HEK293 (cell line): Measurements from ENCODE around the gene OSTC.

Experiments
- CTCF ChIA-PET: fragments of 350-600 bp; formaldehyde crosslinking; extraction: SDS; loops from one replicate; lab custom pipeline; 2021; ENCODE audit warnings: antibody characterized with exemption; lab: Yijun Ruan, JAX
- POLR2A ChIA-PET: fragments of 300-600 bp; formaldehyde crosslinking; extraction: SDS; loops from one replicate; lab custom pipeline; 2020; ENCODE audit warnings: antibody characterized with exemption, inconsistent platforms; lab: Yijun Ruan, JAX
- H3K27ac ChIP-seq: fragments of 200-500 bp; sonication (Bioruptor generic); 2 replicates; pipeline ENCODE4 v1.5.1; 2014; ENCODE audit warnings: low read depth, low read length, control low read depth, inconsistent platforms; ENCODE audit errors: extremely low read depth
- H3K36me3 ChIP-seq, 2 experiments: fragments of 200-500 bp in 1 of 2; sonication (Bioruptor generic) in 1 of 2; 1 replicate in 1 of 2; 2 replicates in 1 of 2; pipeline ENCODE4 v1.5.1; 2014 to 2017; ENCODE audit warnings: inconsistent platforms in 2 of 2, low read length in 2 of 2; ENCODE audit not compliant: control insufficient read depth in 2 of 2, insufficient read depth in 1 of 2
- H3K4me1 ChIP-seq: fragments of 200-500 bp; sonication (Bioruptor generic); 2 replicates; pipeline ENCODE4 v1.5.1; 2014; ENCODE audit warnings: mild to moderate bottlenecking, low read length, inconsistent platforms; ENCODE audit not compliant: control insufficient read depth, insufficient read depth
- H3K4me3 ChIP-seq: 2 replicates; pipeline ENCODE4 v1.5.1; 2011; ENCODE audit warnings: low read depth, mild to moderate bottlenecking, control low read depth, low read length, moderate library complexity
- H3K9me3 ChIP-seq: fragments of 200-500 bp; sonication (Bioruptor generic); 2 replicates; pipeline ENCODE4 v1.5.1; 2014; ENCODE audit warnings: low read depth, low read length, inconsistent platforms; ENCODE audit not compliant: control insufficient read depth, insufficient read depth
- GFI1B ChIP-seq: fragments of 450-650 bp; formaldehyde crosslinking; IDR thresholded peaks from 2 replicates; pipeline ENCODE4 v1.5.1; 2016; ENCODE audit warnings: missing biosample characterization, missing genetic modification characterization
- GLI2 ChIP-seq: fragments of 450-650 bp; formaldehyde crosslinking; IDR thresholded peaks from 2 replicates; pipeline ENCODE4; 2017; ENCODE audit warnings: missing biosample characterization, missing genetic modification characterization, low read depth, borderline replicate concordance
- SP7 ChIP-seq: fragments of 450-650 bp; formaldehyde crosslinking; IDR thresholded peaks from 2 replicates; pipeline ENCODE4 v1.5.1; 2016; ENCODE audit warnings: missing biosample characterization, missing genetic modification characterization
- ZBTB10 ChIP-seq: fragments of 450-650 bp; formaldehyde crosslinking; IDR thresholded peaks from 2 replicates; pipeline ENCODE4 v1.5.1; 2016; ENCODE audit warnings: missing biosample characterization, missing genetic modification characterization
- ZNF114 ChIP-seq: fragments of 450-650 bp; formaldehyde crosslinking; IDR thresholded peaks from 2 replicates; pipeline ENCODE4 v1.5.0; 2017; ENCODE audit warnings: missing biosample characterization, missing genetic modification characterization
- ZNF155 ChIP-seq: fragments of 450-650 bp; formaldehyde crosslinking; IDR thresholded peaks from 2 replicates; pipeline ENCODE4 v1.5.1; 2016; ENCODE audit warnings: missing biosample characterization, missing genetic modification characterization
- ZNF174 ChIP-seq: fragments of 450-650 bp; formaldehyde crosslinking; IDR thresholded peaks from 2 replicates; pipeline ENCODE4 v1.5.0; 2017; ENCODE audit warnings: missing biosample characterization, mild to moderate bottlenecking, missing genetic modification characterization
- ZNF24 ChIP-seq: fragments of 450-650 bp; formaldehyde crosslinking; IDR thresholded peaks from 2 replicates; pipeline ENCODE4 v1.5.1; 2016; ENCODE audit warnings: missing biosample characterization, missing genetic modification characterization
- ZNF280C ChIP-seq: fragments of 450-650 bp; formaldehyde crosslinking; IDR thresholded peaks from 2 replicates; pipeline ENCODE4 v1.5.1; 2016; ENCODE audit warnings: missing biosample characterization, missing genetic modification characterization
- ZNF280D ChIP-seq: fragments of 450-650 bp; formaldehyde crosslinking; IDR thresholded peaks from 2 replicates; pipeline ENCODE4 v1.5.1; 2016; ENCODE audit warnings: missing biosample characterization, missing genetic modification characterization
- ZNF302 ChIP-seq: fragments of 450-650 bp; formaldehyde crosslinking; IDR thresholded peaks from 2 replicates; pipeline ENCODE4 v1.5.1; 2016; ENCODE audit warnings: missing biosample characterization, missing genetic modification characterization, low read depth
- ZNF335 ChIP-seq: fragments of 450-650 bp; formaldehyde crosslinking; conservative IDR thresholded peaks from 2 replicates; pipeline ENCODE4 v1.5.1; 2016; ENCODE audit warnings: missing biosample characterization, missing genetic modification characterization
- ZNF426 ChIP-seq: fragments of 450-650 bp; formaldehyde crosslinking; IDR thresholded peaks from 2 replicates; pipeline ENCODE4 v1.5.1; 2017; ENCODE audit warnings: missing biosample characterization, missing genetic modification characterization, mild to moderate bottlenecking, inconsistent platforms, moderate library complexity
- ZNF514 ChIP-seq: fragments of 450-650 bp; formaldehyde crosslinking; IDR thresholded peaks from 2 replicates; pipeline ENCODE4 v1.5.1; 2016; ENCODE audit warnings: missing biosample characterization, missing genetic modification characterization
- ZNF561 ChIP-seq: fragments of 450-650 bp; IDR thresholded peaks from 2 replicates; pipeline ENCODE4 v1.5.1; 2018; ENCODE audit warnings: missing biosample characterization, missing genetic modification characterization, borderline replicate concordance
- ZNF624 ChIP-seq: fragments of 450-650 bp; formaldehyde crosslinking; IDR thresholded peaks from 2 replicates; pipeline ENCODE4 v1.5.1; 2017; ENCODE audit warnings: missing biosample characterization, missing genetic modification characterization
- ZNF660 ChIP-seq: fragments of 450-650 bp; IDR thresholded peaks from 2 replicates; pipeline ENCODE4 v1.5.1; 2018; ENCODE audit warnings: missing biosample characterization, mild to moderate bottlenecking, missing genetic modification characterization
- ZNF747 ChIP-seq: fragments of 450-650 bp; formaldehyde crosslinking; IDR thresholded peaks from 2 replicates; pipeline ENCODE4 v1.5.1; 2016; ENCODE audit warnings: missing biosample characterization, missing genetic modification characterization
- ZNF76 ChIP-seq: fragments of 450-650 bp; formaldehyde crosslinking; IDR thresholded peaks from 2 replicates; pipeline ENCODE4; 2016; ENCODE audit warnings: low read depth, missing biosample characterization, missing genetic modification characterization, borderline replicate concordance
- ZNF768 ChIP-seq: fragments of 450-650 bp; formaldehyde crosslinking; IDR thresholded peaks from 2 replicates; pipeline ENCODE4 v1.5.1; 2018; ENCODE audit warnings: missing biosample characterization, mild to moderate bottlenecking, missing genetic modification characterization
- ZNF776 ChIP-seq: fragments of 450-650 bp; formaldehyde crosslinking; IDR thresholded peaks from 2 replicates; pipeline ENCODE4 v1.5.0; 2017; ENCODE audit warnings: missing biosample characterization, missing genetic modification characterization, borderline replicate concordance
- ZNF843 ChIP-seq: fragments of 450-650 bp; formaldehyde crosslinking; IDR thresholded peaks from 2 replicates; pipeline ENCODE4 v1.5.1; 2016; ENCODE audit warnings: missing biosample characterization, missing genetic modification characterization
- ZSCAN16 ChIP-seq: fragments of 450-650 bp; formaldehyde crosslinking; IDR thresholded peaks from 2 replicates; pipeline ENCODE4 v1.5.1; 2016; ENCODE audit warnings: missing biosample characterization, missing genetic modification characterization
- ZSCAN30 ChIP-seq: fragments of 450-650 bp; IDR thresholded peaks from 2 replicates; pipeline ENCODE4 v1.5.1; 2018; ENCODE audit warnings: missing biosample characterization, mild to moderate bottlenecking, missing genetic modification characterization, moderate library complexity

The OSTC gene

GRCh38 chr4:108690738-108691137 is 40.3 kb downstream of the OSTC start:
- H3K4me3 ChIP-seq = no peak overlapping the region
- TF ChIP-seq GFI1B (tag by site-specific recombination) (no peak), ZNF514 (tag by site-specific recombination) (no peak), ZNF114 (no peak), ZNF776 (tag by site-specific recombination) (no peak), SP7 (no peak), ZNF24 (tag by site-specific recombination) (no peak), ZNF76 (tag by site-specific recombination) (no peak), ZSCAN30 (tag by site-specific recombination) (no peak), ZNF302 (tag by site-specific recombination) (no peak), ZBTB10 (no peak), ZNF280C (no peak)
- no peaks in the 10 kb centered on the region for H3K4me1 ChIP-seq
- H3K27ac ChIP-seq = no peak overlapping the region
- H3K9me3 ChIP-seq = no peaks in the 10 kb centered on the region
- H3K36me3 ChIP-seq = no peaks in the 10 kb centered on the region
- POLR2A ChIA-PET = no interaction called here
- CTCF ChIA-PET = no interaction called here

GRCh38 chr4:108693211-108693610 is 42.8 kb downstream of the OSTC start:
- Histone ChIP-seq H3K4me3 (no peak overlapping the region), H3K27ac (no peak overlapping the region), H3K4me1 (no peaks in the 10 kb centered on the region), H3K36me3 (no peaks in the 10 kb centered on the region), H3K9me3 (no peaks in the 10 kb centered on the region)
- ChIA-PET POLR2A (no interaction called here), CTCF (no interaction called here)
- no peak for TF ChIP-seq ZNF768 (tag by site-specific recombination)
- TF ChIP-seq ZNF747 (tag by site-specific recombination) = no peak
- TF ChIP-seq ZNF174 (tag by site-specific recombination) = no peak
- no peak for TF ChIP-seq ZNF335 (tag by site-specific recombination)
- no peak for TF ChIP-seq ZNF155 (tag by site-specific recombination)
- TF ChIP-seq ZNF561 (tag by site-specific recombination) = no peak
- no peak for TF ChIP-seq ZNF624 (tag by site-specific recombination)
- no peak for TF ChIP-seq GLI2 (tag by site-specific recombination)
- TF ChIP-seq ZNF426 (tag by site-specific recombination) = no peak
- TF ChIP-seq ZNF280D (tag by site-specific recombination) = no peak
- TF ChIP-seq ZNF660 (tag by site-specific recombination) = no peak
- no peak for TF ChIP-seq ZSCAN16
- TF ChIP-seq ZNF843 (tag by site-specific recombination) = no peak
